ENCODE data around the gene SUPT4H1. TPM values are rescaled to one million over a fixed set of nuclear protein-coding genes. Genes with fewer than 3 reads are reported as not detected.

The SUPT4H1 gene
- total RNA-seq, 1 experiment from 2014 or later: 53.8 TPM

- in situ Hi-C loops (cut with HindIII; ENCODE audit: low pct_unique_long_range_greater_than_20kb, low sequenced_read_pairs): no loop called here
- no peaks in the 10 kb centered on the region for H3K9me3 ChIP-seq (ENCODE audit: control insufficient read depth, insufficient read depth, low read depth, low read length)
Measured at GRCh38 chr17:58362368-58363014, 10.5 kb upstream of the SUPT4H1 start.

More at GRCh38 chr17:58362368-58363014, 10.5 kb upstream of the SUPT4H1 start:
- DNase-seq (ENCODE audit: low read depth, low spot score): no peak
- CTCF ChIA-PET: interaction anchor here (0.5 to 0.7 kb wide), 2 partner anchors 9 to 45 kb away, joined by 3 read pairs; no protein-coding TSS in a partner anchor
- TF ChIP-seq CTCF (IDR thresholded peaks at IDR 0.05) (no peak), SIN3A (IDR thresholded peaks at IDR 0.05; ENCODE audit: borderline replicate concordance, insufficient read depth, low read depth, low read length) (no peak), REST (IDR thresholded peaks at IDR 0.05; ENCODE audit: insufficient read depth in 1 of 2, low read depth in 2 of 2, low read length in 1 of 2) (no peak), POLR2AphosphoS5 (IDR thresholded peaks at IDR 0.05; ENCODE audit: low read depth, low read length) (no peak), TCF7L2 (IDR thresholded peaks at IDR 0.05; ENCODE audit: low read depth, low read length) (no peak)
- POLR2A ChIA-PET: no interaction called here
- Histone ChIP-seq H3K4me1 (ENCODE audit: control insufficient read depth, insufficient read depth, low read length) (no peaks in the 10 kb centered on the region), H3K36me3 (ENCODE audit: control insufficient read depth, insufficient read depth, low read length) (no peaks in the 10 kb centered on the region), H3K27ac (ENCODE audit: low read length) (no peak overlapping the region), H3K4me3 (ENCODE audit: low read depth in 2 of 2, low read length in 2 of 2) (no peak overlapping the region), H3K27me3 (ENCODE audit: control insufficient read depth, insufficient read depth, low read length) (no peaks in the 10 kb centered on the region)
- intact Hi-C loops (cut with micrococcal nuclease; ENCODE audit: unreplicated experiment): no loop called here
- BruUV-seq (replicated peaks): no TSS peak
- no peak for ATAC-seq

Measured in Panc1 (cell line).